K562 (cell line): Measurements from ENCODE around the gene SEPTIN2. TPM values are rescaled to one million over a fixed set of nuclear protein-coding genes. Genes with fewer than 3 reads are reported as not detected.
A peak's percentile ranks its signal among the peaks of the same experiment; 100 is the strongest.

Experiments
- ATF1 ChIP-seq, 2 experiments: fragments of 450-650 bp in 1 of 2; IDR thresholded peaks; 2 replicates each; pipeline ENCODE4 v1.6.1; 2016; ENCODE audit warnings: missing compliant biosample characterization in 1 of 2, missing genetic modification characterization in 1 of 2
- BACH1 ChIP-seq: fragments of 200-800 bp; sonication (Bioruptor generic); IDR thresholded peaks from 2 replicates; pipeline ENCODE4 v1.6.1; 2016; ENCODE audit warnings: missing genetic modification characterization, missing compliant biosample characterization
- BRD4 ChIP-seq: fragments of 200-600 bp; sonication (generic); IDR thresholded peaks from 2 replicates; pipeline ENCODE4 v1.6.1; 2017; ENCODE audit warnings: inconsistent platforms
- CHD4 ChIP-seq: fragments of 200-600 bp; sonication (generic); IDR thresholded peaks from 3 replicates; pipeline ENCODE4 v1.6.1; 2012; ENCODE audit warnings: low read depth, mild to moderate bottlenecking, mixed read lengths, low read length, inconsistent platforms; ENCODE audit not compliant: insufficient read depth, insufficient replicate concordance, poor library complexity, severe bottlenecking
- CREB1 ChIP-seq, 2 experiments: sonication (generic) in 1 of 2; formaldehyde crosslinking in 1 of 2; IDR thresholded peaks; 2 replicates each; pipeline versions ENCODE4 v1.6.1 to v1.8.0; 2012 to 2022; ENCODE audit warnings: inconsistent platforms in 1 of 2, mild to moderate bottlenecking in 1 of 2, missing genetic modification reagents in 1 of 2, moderate library complexity in 1 of 2
- CREB3L1 ChIP-seq: fragments of 450-650 bp; IDR thresholded peaks from 2 replicates; pipeline ENCODE4 v1.6.1; 2014; ENCODE audit warnings: low read depth, mild to moderate bottlenecking, moderate library complexity, borderline replicate concordance
- DMBX1 ChIP-seq: fragments of 250-450 bp; sonication (Bioruptor Pico); IDR thresholded peaks from 2 replicates; pipeline ENCODE4 v1.8.0; 2022; ENCODE audit warnings: inconsistent platforms, mild to moderate bottlenecking, moderate library complexity, borderline replicate concordance
- HBP1 ChIP-seq: fragments of 450-650 bp; formaldehyde crosslinking; IDR thresholded peaks from 2 replicates; pipeline ENCODE4 v1.4.0; 2022; ENCODE audit warnings: missing genetic modification characterization
- HMG20A ChIP-seq: fragments of 450-650 bp; formaldehyde crosslinking; conservative IDR thresholded peaks from 2 replicates; pipeline ENCODE4 v1.4.0; 2020; ENCODE audit warnings: mild to moderate bottlenecking, mixed read lengths
- ILF3 ChIP-seq: fragments of 450-650 bp; IDR thresholded peaks from 2 replicates; pipeline ENCODE4 v1.6.1; 2018; ENCODE audit warnings: antibody characterized with exemption, mild to moderate bottlenecking, moderate library complexity, borderline replicate concordance
- NELFE ChIP-seq: IDR thresholded peaks from 2 replicates; pipeline ENCODE4 v1.6.1; 2011; ENCODE audit warnings: mild to moderate bottlenecking; ENCODE audit not compliant: insufficient read depth, insufficient read length
- NEUROD1 ChIP-seq: fragments of 150-350 bp; IDR thresholded peaks from 2 replicates; pipeline ENCODE4 v1.6.1; 2014; ENCODE audit warnings: borderline replicate concordance, low read length, low read depth; ENCODE audit not compliant: partially characterized antibody
- NKRF ChIP-seq: fragments of 450-650 bp; IDR thresholded peaks from 2 replicates; pipeline ENCODE4 v1.6.1; 2016; ENCODE audit warnings: borderline replicate concordance
- PML ChIP-seq: IDR thresholded peaks from 2 replicates; pipeline ENCODE4 v1.6.1; 2012; ENCODE audit warnings: low read length, inconsistent platforms
- RBM17 ChIP-seq: fragments of 200-400 bp; formaldehyde crosslinking; IDR thresholded peaks from 2 replicates; pipeline ENCODE4 v1.6.1; 2017; ENCODE audit warnings: low read depth, mild to moderate bottlenecking, low read length, borderline replicate concordance
- SP2 ChIP-seq: IDR thresholded peaks from 2 replicates; pipeline ENCODE4 v1.6.1; 2011; ENCODE audit warnings: mild to moderate bottlenecking, low read depth, low read length, moderate library complexity; ENCODE audit not compliant: poor library complexity, severe bottlenecking; ENCODE audit errors: extremely low read depth
- THAP7 ChIP-seq: fragments of 250-450 bp; sonication (Bioruptor Pico); IDR thresholded peaks from 2 replicates; pipeline ENCODE4 v1.5.0; 2021
- YBX1 ChIP-seq: fragments of 450-650 bp; IDR thresholded peaks from 2 replicates; pipeline ENCODE4 v1.7.1; 2016; ENCODE audit warnings: mild to moderate bottlenecking
- ZFP30 ChIP-seq: fragments of 250-450 bp; sonication (Bioruptor Pico); IDR thresholded peaks from 2 replicates; pipeline ENCODE4 v1.8.0; 2022; ENCODE audit warnings: moderate library complexity, mild to moderate bottlenecking, inconsistent platforms, borderline replicate concordance
- ZNF444 ChIP-seq: fragments of 250-450 bp; sonication (Bioruptor Pico); IDR thresholded peaks from 2 replicates; pipeline ENCODE4 v1.4.0; 2020; ENCODE audit warnings: mild to moderate bottlenecking, moderate library complexity
- ZNF583 ChIP-seq: fragments of 250-450 bp; sonication (Bioruptor Pico); IDR thresholded peaks from 2 replicates; pipeline ENCODE4 v1.4.0; 2020
- ZNF77 ChIP-seq: fragments of 250-450 bp; sonication (Bioruptor Pico); IDR thresholded peaks from 2 replicates; pipeline ENCODE4 v1.5.0; 2020
- polyA plus RNA-seq, 8 experiments: library from polyadenylated mRNA; depleted of rRNA in 4 of 8; stranded (reverse) in 5 of 8; unstranded in 3 of 8; fragments of >200 nt; fragmentation: Nextera tagmentation in 2 of 8; fragmentation: Illumina TruSeq in 1 of 8; extraction: Ambion mirVana in 2 of 8; extraction: Trizol in 1 of 8; gene quantifications; 2 replicates each; pipeline versions ENCODE4 v1.2.1 to v1.2.3, GENCODE V29; 2011 to 2014; ENCODE audit warnings: inconsistent platforms in 1 of 8, missing spikeins in 1 of 8
- total RNA-seq, 7 experiments: library from RNA; depleted of rRNA in 6 of 7; stranded (reverse); fragments of >200 nt in 6 of 7; fragmentation: Illumina TruSeq in 2 of 7; extraction: Trizol in 2 of 7; gene quantifications; 2 replicates each; pipeline versions ENCODE4 v1.2.1 to v1.2.3, GENCODE V29; 2011 to 2021; ENCODE audit warnings: low replicate concordance in 1 of 7

Gene SEPTIN2
- total and polyA plus RNA-seq, 9 of the 15 experiments (the other 6 are each of a cell fraction or from before 2014, with no cell fraction given) = 121 to 367 (median 166) TPM

- TF ChIP-seq HBP1 (CRISPR knock-in tag) = peak; percentile 35; the same call in 1 of the 2 replicates
- TF ChIP-seq BRD4 = peak; percentile 86; the same call in 1 of the 2 replicates
- TF ChIP-seq YBX1 = no peak
- TF ChIP-seq ZNF77 (CRISPR knock-in tag) = no peak
- TF ChIP-seq HMG20A (CRISPR knock-in tag) = no peak
- TF ChIP-seq DMBX1 (CRISPR knock-in tag) = 0 out of 2 replicates have a peak, but pooled peaks have one; percentile 17
- TF ChIP-seq NKRF = peak; percentile 68; the same call in 1 of the 2 replicates
- no peak for TF ChIP-seq RBM17
- TF ChIP-seq BACH1 (tag) = no peak
- peak; percentile 88 for TF ChIP-seq CREB1 (IDR thresholded peaks at IDR 0.05)
- TF ChIP-seq CREB1 (CRISPR knock-in tag; IDR thresholded peaks at IDR 0.05) = peak; percentile 72
- TF ChIP-seq NEUROD1 = no peak
- no peak for TF ChIP-seq CHD4
- peak; percentile 66; the same call in 1 of the 2 replicates for TF ChIP-seq ILF3
- TF ChIP-seq PML = peak; percentile 70
- peak; percentile 66 for TF ChIP-seq SP2
- no peak for TF ChIP-seq ZFP30 (CRISPR knock-in tag)
- peak; percentile 95 for TF ChIP-seq CREB3L1
- TF ChIP-seq NELFE = no peak
- no peak for TF ChIP-seq ZNF444 (CRISPR knock-in tag)
- TF ChIP-seq THAP7 (CRISPR knock-in tag) = no peak
- no peak for TF ChIP-seq ZNF583 (CRISPR knock-in tag)
- peak; percentile 35; the same call in 1 of the 2 replicates for TF ChIP-seq ATF1 (CRISPR knock-in tag; IDR thresholded peaks at IDR 0.05)
- TF ChIP-seq ATF1 (tag; IDR thresholded peaks at IDR 0.05) = peak; percentile 81
Measured at GRCh38 chr2:241315093-241315878, 439 bp upstream of the SEPTIN2 start, which contains the start of gene HDLBP (continued).
